HL-60 (cell line): ENCODE measurements around the gene DZANK1.
A peak's percentile ranks its signal among the peaks of the same experiment; 100 is the strongest.

ENCODE experiments used
- DNase-seq, 2 experiments: peaks; one replicate each; pipeline ENCODE4 v3.0.0-alpha.2; 2010 to 2020; ENCODE audit warnings: low read depth in 1 of 2, low spot score in 1 of 2
- H3K27ac ChIP-seq: fragments of 250-450 bp; sonication (Bioruptor Pico); replicated peaks from 2 replicates; pipeline ENCODE4 v1.5.1; 2020; ENCODE audit warnings: mild to moderate bottlenecking, moderate library complexity
- H3K27me3 ChIP-seq: fragments of 250-450 bp; sonication (Bioruptor Pico); 2 replicates; pipeline ENCODE4 v1.5.1; 2021; ENCODE audit warnings: mild to moderate bottlenecking, moderate library complexity; ENCODE audit not compliant: insufficient read depth, poor library complexity, severe bottlenecking
- H3K4me3 ChIP-seq: replicated peaks from 2 replicates; pipeline ENCODE4 v1.5.1; 2011; ENCODE audit warnings: mild to moderate bottlenecking, control low read depth, low read length; ENCODE audit not compliant: insufficient read depth
- GABPA ChIP-seq: IDR thresholded peaks from 2 replicates; pipeline ENCODE4 v1.6.1; 2012; ENCODE audit warnings: low read depth
- POLR2AphosphoS5 ChIP-seq: IDR thresholded peaks from 2 replicates; pipeline ENCODE4 v1.6.1; 2012; ENCODE audit warnings: low read depth
- REST ChIP-seq: IDR thresholded peaks from 2 replicates; pipeline ENCODE4 v1.6.1; 2012; ENCODE audit warnings: low read depth; ENCODE audit not compliant: insufficient replicate concordance
- SPI1 ChIP-seq: IDR thresholded peaks from 2 replicates; pipeline ENCODE4 v1.6.1; 2012; ENCODE audit warnings: low read depth, mild to moderate bottlenecking, borderline replicate concordance
- TF ChIP-seq, protein P1 (sequence below): IDR thresholded peaks from one replicate; pipeline ENCODE4 v1.5.1; 2011; ENCODE audit warnings: low read length, control low read depth, inconsistent platforms; ENCODE audit not compliant: insufficient read depth

DZANK1 gene

GRCh38 chr20:18421608-18422007, 45.2 kb downstream of the DZANK1 start:
- TF ChIP-seq REST (no peak), SPI1 (no peak), POLR2AphosphoS5 (no peak)
- DNase-seq = no peak
- Histone ChIP-seq H3K4me3 (no peak overlapping the region), H3K27ac (no peak overlapping the region), H3K27me3 (no peaks in the 10 kb centered on the region)

DNA sequence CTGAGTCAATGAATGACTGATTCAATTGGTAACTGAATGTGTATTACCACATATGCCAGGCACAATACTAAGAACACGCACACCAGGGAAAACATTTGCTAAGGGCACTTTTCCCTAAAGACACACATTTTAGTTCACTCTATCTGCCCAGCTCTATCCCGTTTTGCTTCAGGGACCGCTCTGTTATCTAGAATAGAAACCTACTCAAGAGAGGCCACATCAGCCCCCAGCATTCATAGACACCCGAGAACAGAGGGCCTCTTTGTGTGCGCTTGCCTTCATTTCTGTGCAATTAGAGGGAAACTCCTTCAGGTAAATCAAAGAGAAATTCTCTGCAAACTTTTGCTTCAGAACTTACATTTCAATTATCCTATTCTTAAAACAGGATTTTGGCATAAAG, 50.3 kb downstream of the DZANK1 start:
- Histone ChIP-seq H3K27me3 (no peaks in the 10 kb centered on the region), H3K27ac (no peak overlapping the region), H3K4me3 (no peak overlapping the region)
- TF ChIP-seq GABPA (no peak), POLR2AphosphoS5 (no peak), REST (no peak), SPI1 (no peak)
- TF ChIP-seq, protein P1, sequence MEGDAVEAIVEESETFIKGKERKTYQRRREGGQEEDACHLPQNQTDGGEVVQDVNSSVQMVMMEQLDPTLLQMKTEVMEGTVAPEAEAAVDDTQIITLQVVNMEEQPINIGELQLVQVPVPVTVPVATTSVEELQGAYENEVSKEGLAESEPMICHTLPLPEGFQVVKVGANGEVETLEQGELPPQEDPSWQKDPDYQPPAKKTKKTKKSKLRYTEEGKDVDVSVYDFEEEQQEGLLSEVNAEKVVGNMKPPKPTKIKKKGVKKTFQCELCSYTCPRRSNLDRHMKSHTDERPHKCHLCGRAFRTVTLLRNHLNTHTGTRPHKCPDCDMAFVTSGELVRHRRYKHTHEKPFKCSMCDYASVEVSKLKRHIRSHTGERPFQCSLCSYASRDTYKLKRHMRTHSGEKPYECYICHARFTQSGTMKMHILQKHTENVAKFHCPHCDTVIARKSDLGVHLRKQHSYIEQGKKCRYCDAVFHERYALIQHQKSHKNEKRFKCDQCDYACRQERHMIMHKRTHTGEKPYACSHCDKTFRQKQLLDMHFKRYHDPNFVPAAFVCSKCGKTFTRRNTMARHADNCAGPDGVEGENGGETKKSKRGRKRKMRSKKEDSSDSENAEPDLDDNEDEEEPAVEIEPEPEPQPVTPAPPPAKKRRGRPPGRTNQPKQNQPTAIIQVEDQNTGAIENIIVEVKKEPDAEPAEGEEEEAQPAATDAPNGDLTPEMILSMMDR = no peak
- DNase-seq = no peak

DNA sequence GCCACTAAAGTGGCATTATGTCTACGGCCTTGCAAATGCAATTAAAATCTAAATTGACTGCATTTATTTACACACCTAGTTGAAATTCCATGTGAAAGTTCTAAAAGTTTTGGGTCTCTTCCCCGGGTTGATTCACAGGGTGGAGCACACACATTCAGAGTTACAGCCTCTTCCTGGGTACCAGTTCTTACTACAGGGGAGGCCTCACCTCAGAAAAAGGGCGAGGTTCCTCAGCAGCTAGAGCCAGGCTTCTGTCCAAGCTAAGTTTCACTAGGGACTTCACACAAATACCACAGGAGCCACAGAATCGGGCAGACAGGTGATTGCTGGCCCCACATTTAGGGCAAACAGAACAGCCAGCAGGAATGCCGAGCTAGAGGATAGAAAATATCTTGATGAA, 52.7 kb downstream of the DZANK1 start:
- H3K27ac ChIP-seq = no peak overlapping the region
- no peaks in the 10 kb centered on the region for H3K27me3 ChIP-seq
- DNase-seq = no peak
- TF ChIP-seq SPI1 (no peak), GABPA (no peak)
- no peak overlapping the region for H3K4me3 ChIP-seq

GRCh38 chr20:18412221-18412901, 54.5 kb downstream of the DZANK1 start:
- Histone ChIP-seq H3K27me3 (no peaks in the 10 kb centered on the region), H3K4me3 (no peak overlapping the region), H3K27ac (peak overlapping the region; percentile 62)
- peak; percentile 32 to 55 for DNase-seq
- TF ChIP-seq GABPA (no peak), SPI1 (peak; percentile 57; the same call in 1 of the 2 replicates), REST (no peak), POLR2AphosphoS5 (0 out of 2 replicates have a peak, but pooled peaks have one; percentile 26)
- TF ChIP-seq, protein P1 = no peak
